PC-3 (cell line): ENCODE measurements around the gene EGFLAM. TPM values are rescaled to one million over a fixed set of nuclear protein-coding genes. Genes with fewer than 3 reads are reported as not detected.
A peak's percentile ranks its signal among the peaks of the same experiment; 100 is the strongest.

Experiments
- ATAC-seq: fragments of 200-7000 bp; cut with Tn5 transposase; 2 replicates; pipeline ENCODE4 v1.9.1; 2020; ENCODE audit warnings: mild to moderate bottlenecking, moderate library complexity
- BruUV-seq: library from RNA; stranded (reverse); fragments of 400-500 nt; replicated peaks from 2 replicates; lab custom pipeline; 2021; lab: Mats Ljungman, UMichigan
- CTCF ChIA-PET: fragments of 300-600 bp; sonication (Branson Sonifier 250); formaldehyde crosslinking; loops from one replicate; lab custom pipeline; 2022; ENCODE audit warnings: antibody characterized with exemption; lab: Charles Lee
- POLR2A ChIA-PET: fragments of 300-600 bp; sonication (Branson Sonifier 250); formaldehyde crosslinking; loops from one replicate; lab custom pipeline; 2022; ENCODE audit warnings: antibody characterized with exemption; ENCODE audit not compliant: unreplicated experiment; lab: Charles Lee
- DNase-seq: peaks from one replicate; pipeline ENCODE4 v3.0.0-alpha.2; 2015
- H2AFZ ChIP-seq: fragments of 300-600 bp; sonication (generic); 2 replicates; pipeline ENCODE4 v1.6.0; 2016; ENCODE audit warnings: antibody characterized with exemption, low read length
- H3F3A ChIP-seq: fragments of 300-600 bp; sonication (generic); one replicate; pipeline ENCODE4 v1.6.0; 2017; ENCODE audit warnings: antibody characterized with exemption, low read length, control low read depth, mild to moderate bottlenecking; ENCODE audit not compliant: unreplicated experiment
- H3K27ac ChIP-seq: fragments of 300-600 bp; sonication (generic); 2 replicates; pipeline ENCODE4 v1.5.1; 2016; ENCODE audit warnings: mild to moderate bottlenecking, low read length
- H3K27me3 ChIP-seq: fragments of 300-600 bp; sonication (generic); 2 replicates; pipeline ENCODE4 v1.6.1; 2016; ENCODE audit warnings: low read length, mixed read lengths
- H3K36me3 ChIP-seq: fragments of 300-600 bp; sonication (generic); 2 replicates; pipeline ENCODE4 v1.6.1; 2016; ENCODE audit warnings: low read depth, mixed run types, low read length, mixed read lengths
- H3K4me1 ChIP-seq: fragments of 300-600 bp; sonication (generic); 2 replicates; pipeline ENCODE4 v1.5.1; 2016; ENCODE audit warnings: low read length; ENCODE audit not compliant: insufficient read depth
- H3K4me2 ChIP-seq: fragments of 300-600 bp; sonication (generic); 2 replicates; pipeline ENCODE4 v1.6.0; 2016; ENCODE audit warnings: low read length
- H3K4me3 ChIP-seq: fragments of 300-600 bp; sonication (generic); 2 replicates; pipeline ENCODE4 v1.5.1; 2016; ENCODE audit warnings: mild to moderate bottlenecking, low read length, mixed read lengths
- H3K79me2 ChIP-seq: fragments of 300-600 bp; sonication (generic); 2 replicates; pipeline ENCODE4 v1.6.1; 2017; ENCODE audit warnings: low read length, mixed read lengths
- H3K9ac ChIP-seq: fragments of 300-600 bp; sonication (generic); 2 replicates; pipeline ENCODE4 v1.6.0; 2016; ENCODE audit warnings: mild to moderate bottlenecking, low read length
- H3K9me2 ChIP-seq: fragments of 300-600 bp; sonication (generic); replicated peaks from 2 replicates; pipeline ENCODE4 v1.6.1; 2016; ENCODE audit warnings: mixed run types, low read length, mixed read lengths
- H3K9me3 ChIP-seq: fragments of 300-600 bp; sonication (generic); 2 replicates; pipeline ENCODE4 v1.6.1; 2016; ENCODE audit warnings: low read length, mixed read lengths
- H4K20me1 ChIP-seq: fragments of 300-600 bp; sonication (generic); 2 replicates; pipeline ENCODE4 v1.6.1; 2016; ENCODE audit warnings: low read length, mixed read lengths
- CTCF ChIP-seq: fragments of 300-600 bp; sonication (generic); conservative IDR thresholded peaks from 2 replicates; pipeline ENCODE4 v1.5.1; 2017; ENCODE audit warnings: antibody characterized with exemption, low read depth, mild to moderate bottlenecking, low read length
- EZH2 ChIP-seq: fragments of 300-600 bp; sonication (generic); IDR thresholded peaks from one replicate; pipeline ENCODE4 v1.6.1; 2017; ENCODE audit warnings: antibody characterized with exemption, mild to moderate bottlenecking, low read length; ENCODE audit not compliant: unreplicated experiment
- EZH2phosphoT487 ChIP-seq: fragments of 300-600 bp; sonication (generic); IDR thresholded peaks from 2 replicates; pipeline ENCODE4 v1.6.1; 2018; ENCODE audit warnings: mild to moderate bottlenecking, antibody characterized with exemption, low read length, borderline replicate concordance
- intact Hi-C: fragments of 100-400 bp; cut with micrococcal nuclease; formaldehyde crosslinking; loops from 2 replicates; pipeline ENCODE4 v1.9.0; 2023
- total RNA-seq: library from RNA; depleted of rRNA; stranded (reverse); fragments of >200 nt; gene quantifications from 2 replicates; pipeline ENCODE4 v1.2.3, GENCODE V29; 2014

EGFLAM gene
- total RNA-seq, 1 experiment from 2014 or later = not detected

- ATAC-seq (no peak), DNase-seq (no peak)
- Histone ChIP-seq H3K4me3 (no peak overlapping the region), H3K27ac (no peak overlapping the region), H3K36me3 (no peaks in the 10 kb centered on the region), H3K27me3 (peaks cover 77% of the 10 kb centered on the region), H3K9ac (no peak overlapping the region), H3K9me2 (no peaks in the 10 kb centered on the region), H3K4me2 (no peak overlapping the region), H3K9me3 (no peaks in the 10 kb centered on the region), H3K79me2 (no peaks in the 10 kb centered on the region), H3K4me1 (no peaks in the 10 kb centered on the region), H3F3A (no peaks in the 10 kb centered on the region), H2AFZ (no peak overlapping the region), H4K20me1 (no peaks in the 10 kb centered on the region)
- CTCF ChIA-PET = no interaction called here
- POLR2A ChIA-PET = no interaction called here
- TF ChIP-seq CTCF = no peak
- TF ChIP-seq EZH2phosphoT487 = no peak
- TF ChIP-seq EZH2 = no peak
- intact Hi-C loops = no loop called here
- BruUV-seq = no TSS peak
Observed at GRCh38 chr5:38400365-38400764, 142.0 kb downstream of the EGFLAM start.

GRCh38 chr5:38401145-38401544, 142.8 kb downstream of the EGFLAM start:
- H3K9me2 ChIP-seq = no peaks in the 10 kb centered on the region
- H3K36me3 ChIP-seq = no peaks in the 10 kb centered on the region
- POLR2A ChIA-PET = no interaction called here
- intact Hi-C loops = no loop called here
- no peaks in the 10 kb centered on the region for H4K20me1 ChIP-seq
- CTCF ChIA-PET = no interaction called here
- no peaks in the 10 kb centered on the region for H3K79me2 ChIP-seq
- H3K4me1 ChIP-seq = no peaks in the 10 kb centered on the region
- no peak overlapping the region for H3K27ac ChIP-seq
- no TSS peak for BruUV-seq
- no peak overlapping the region for H3K4me2 ChIP-seq
- DNase-seq (no peak), ATAC-seq (no peak)
- no peak overlapping the region for H3K4me3 ChIP-seq
- H3K9ac ChIP-seq = no peak overlapping the region
- H3K9me3 ChIP-seq = no peaks in the 10 kb centered on the region
- no peak overlapping the region for H2AFZ ChIP-seq
- peaks cover 69% of the 10 kb centered on the region for H3K27me3 ChIP-seq
- H3F3A ChIP-seq = no peaks in the 10 kb centered on the region
- TF ChIP-seq CTCF = no peak
- TF ChIP-seq EZH2 = no peak
- no peak for TF ChIP-seq EZH2phosphoT487

- Histone ChIP-seq H3K9me3 (no peaks in the 10 kb centered on the region), H2AFZ (no peak overlapping the region), H3K27ac (no peak overlapping the region), H3K79me2 (no peaks in the 10 kb centered on the region), H3K27me3 (peaks cover 59% of the 10 kb centered on the region), H3K4me2 (no peak overlapping the region), H3F3A (no peaks in the 10 kb centered on the region), H3K36me3 (no peaks in the 10 kb centered on the region), H3K4me3 (no peak overlapping the region), H3K9ac (no peak overlapping the region), H4K20me1 (no peaks in the 10 kb centered on the region), H3K9me2 (no peaks in the 10 kb centered on the region), H3K4me1 (no peaks in the 10 kb centered on the region)
- DNase-seq (peak; percentile 29), ATAC-seq (peak; percentile 80)
- CTCF ChIA-PET = no interaction called here
- TF ChIP-seq EZH2phosphoT487 = no peak
- no peak for TF ChIP-seq CTCF
- no peak for TF ChIP-seq EZH2
- BruUV-seq = no TSS peak
- POLR2A ChIA-PET = no interaction called here
- intact Hi-C loops = no loop called here
Observed at GRCh38 chr5:38403406-38403805, 145.0 kb downstream of the EGFLAM start.
